H1 (cell line): ENCODE results near the gene PHLDA2. TPM values are rescaled to one million over a fixed set of nuclear protein-coding genes. Genes with fewer than 3 reads are reported as not detected.

Experiments
- ATF2 ChIP-seq: IDR thresholded peaks from 2 replicates; pipeline ENCODE4 v1.6.1; 2012; ENCODE audit warnings: low read length, inconsistent platforms
- KDM4A ChIP-seq: IDR thresholded peaks from one replicate; pipeline ENCODE4 v1.7.1; 2012; ENCODE audit warnings: low read depth, mild to moderate bottlenecking, moderate library complexity, low read length, inconsistent platforms; ENCODE audit not compliant: severe bottlenecking
- polyA plus RNA-seq, 7 experiments: library from polyadenylated mRNA; depleted of rRNA in 3 of 7; stranded (reverse) in 5 of 7; unstranded in 2 of 7; fragments of >200 nt in 5 of 7; fragments of 200-250 nt in 2 of 7; gene quantifications; 1 replicate in 5 of 7; 2 replicates in 1 of 7; 4 replicates in 1 of 7; pipeline versions ENCODE4 v1.2.1 to v1.2.3, GENCODE V29; 2011 to 2013; ENCODE audit warnings: missing spikeins in 2 of 7, mixed read lengths in 2 of 7
- total RNA-seq: library from RNA; stranded (reverse); fragmentation: NEBNext Ultra II Directional; extraction: Animal tissue kit (Norgen Biotek cat#: 25700); gene quantifications from 2 replicates; pipeline ENCODE4 v1.2.1, GENCODE V29; 2021

The PHLDA2 gene
- total and polyA plus RNA-seq, 2 of the 8 experiments (the other 6 are each of a cell fraction or from before 2014, with no cell fraction given): 5.2 to 7.6 TPM

- TF ChIP-seq KDM4A (no peak), ATF2 (no peak)
Observed at GRCh38 chr11:2881076-2881980, 47.9 kb downstream of the PHLDA2 start (continued).
